NCI-H128 (cell line): Measurements from ENCODE around the gene BOK.
"Not testable (repeated sequence)": the region's sequence is repeated elsewhere in the genome, so short reads cannot be mapped to it uniquely, and the experiment has no call there.

Source experiments
- DNase-seq: peaks from one replicate; lab custom pipeline; 2025; ENCODE audit not compliant: unreplicated experiment; lab: John Stamatoyannopoulos, UW

Gene BOK

DNA sequence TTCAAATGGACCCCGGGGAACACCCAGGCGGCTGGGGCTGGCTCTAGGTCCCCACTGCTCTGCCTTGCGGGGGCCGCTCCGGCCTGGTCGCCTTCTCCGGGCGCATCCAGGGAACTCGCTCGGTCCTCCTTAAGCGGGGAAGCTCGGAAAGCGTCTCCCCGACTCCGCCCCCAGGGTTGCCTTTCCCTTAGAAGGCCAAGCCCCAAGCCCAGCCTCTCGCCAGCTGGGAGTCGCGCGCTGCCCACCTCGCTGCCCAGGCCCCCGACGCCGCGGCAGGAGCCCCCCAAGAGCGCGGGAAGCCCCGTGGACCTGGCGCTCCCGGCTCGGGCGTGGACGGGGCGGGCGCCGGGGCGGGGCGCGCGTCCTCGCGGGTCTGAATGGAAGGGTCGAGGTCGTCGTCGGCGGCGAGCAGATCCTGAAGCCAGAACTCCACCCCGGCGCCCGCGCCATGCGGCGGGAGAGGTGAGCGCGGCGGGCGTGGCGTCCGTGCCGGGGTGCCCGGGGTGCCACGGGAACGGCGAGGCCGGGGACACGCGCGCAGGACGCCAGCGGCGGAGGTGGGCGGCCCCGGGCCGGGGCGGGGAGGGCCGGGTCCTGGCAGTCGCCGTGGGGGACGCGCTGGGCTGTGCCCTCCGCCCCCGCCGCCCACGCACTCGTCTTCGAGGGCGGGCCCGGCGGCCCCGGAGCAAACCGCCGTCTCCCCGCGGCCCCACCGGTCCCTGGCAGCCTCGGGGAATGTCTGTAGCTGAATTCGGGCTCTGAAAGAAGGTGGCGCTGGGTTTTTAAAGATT lies at the start of gene BOK:
Gene BOK, plus strand, starts transcription at position 214 of the 791 bp plus-strand sequence. CDS start 739 bp downstream, outside the sequence.
- DNase-seq: no peak

- DNase-seq: no peak
These were observed 49.3 kb upstream of the BOK start for GRCh38 chr2:241509155-241509784.

- no peak for DNase-seq
These were observed 47.3 kb upstream of the BOK start for GRCh38 chr2:241511091-241511741.

GRCh38 chr2:241514553-241514952 lies 44.0 kb upstream of the BOK start:
- DNase-seq: no peak

DNA sequence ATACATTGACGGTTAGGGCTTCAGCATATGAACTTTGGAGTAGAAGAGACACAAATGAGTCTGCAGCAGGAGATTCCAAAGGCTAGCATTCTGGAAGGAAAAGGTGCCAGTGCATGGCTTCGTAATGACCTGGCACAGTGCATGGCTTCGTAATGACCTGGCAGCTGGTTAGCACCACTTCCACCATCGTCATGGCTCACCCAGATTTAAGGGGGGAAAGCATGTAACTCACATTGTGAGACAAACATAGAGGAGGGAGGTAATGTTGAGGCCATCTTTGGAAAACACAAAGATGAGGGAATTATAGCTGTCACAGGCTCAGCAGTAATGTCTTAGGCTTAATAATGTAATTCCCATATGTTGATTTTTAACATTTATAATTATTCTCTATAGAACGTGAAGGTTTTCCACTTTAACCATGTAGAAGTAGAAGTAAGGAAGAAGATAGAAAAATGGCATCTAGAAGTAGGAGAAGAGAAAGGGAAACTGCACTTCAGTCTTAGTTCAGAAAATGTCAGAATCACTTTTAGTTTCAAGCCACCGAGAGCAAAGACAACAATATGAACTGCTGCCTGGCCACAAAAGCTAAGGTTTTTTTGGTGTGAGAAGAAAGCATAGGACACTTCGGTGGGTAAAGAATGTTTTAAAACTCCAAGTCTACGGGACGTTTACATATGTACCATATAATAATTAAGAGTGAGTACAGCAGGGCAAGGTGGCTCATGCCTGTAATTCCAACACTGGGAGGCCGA lies 43.4 kb upstream of the BOK start:
- no peak for DNase-seq

DNA sequence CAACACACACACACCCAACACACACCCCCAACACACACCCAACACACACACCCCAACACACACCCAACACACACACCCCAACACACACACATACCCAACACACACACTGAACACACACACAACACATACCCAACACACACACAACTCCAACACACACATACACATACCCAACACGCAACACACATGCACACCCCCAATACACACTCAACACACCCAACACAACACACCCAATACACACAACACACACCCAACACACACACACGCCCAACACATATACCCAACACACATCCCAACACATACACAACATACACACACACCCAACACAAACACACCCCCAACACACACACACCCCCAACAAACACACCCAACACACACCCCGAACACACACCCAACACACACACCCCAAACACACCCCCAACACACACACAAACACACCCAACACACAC lies 42.0 kb upstream of the BOK start:
- DNase-seq: no peak

- no peak for DNase-seq
These were observed 41.2 kb upstream of the BOK start for GRCh38 chr2:241517297-241517696.

GRCh38 chr2:241519669-241520068 lies 38.9 kb upstream of the BOK start:
- DNase-seq: no peak

GRCh38 chr2:241522477-241522876 lies 36.1 kb upstream of the BOK start:
- DNase-seq: no peak

DNA sequence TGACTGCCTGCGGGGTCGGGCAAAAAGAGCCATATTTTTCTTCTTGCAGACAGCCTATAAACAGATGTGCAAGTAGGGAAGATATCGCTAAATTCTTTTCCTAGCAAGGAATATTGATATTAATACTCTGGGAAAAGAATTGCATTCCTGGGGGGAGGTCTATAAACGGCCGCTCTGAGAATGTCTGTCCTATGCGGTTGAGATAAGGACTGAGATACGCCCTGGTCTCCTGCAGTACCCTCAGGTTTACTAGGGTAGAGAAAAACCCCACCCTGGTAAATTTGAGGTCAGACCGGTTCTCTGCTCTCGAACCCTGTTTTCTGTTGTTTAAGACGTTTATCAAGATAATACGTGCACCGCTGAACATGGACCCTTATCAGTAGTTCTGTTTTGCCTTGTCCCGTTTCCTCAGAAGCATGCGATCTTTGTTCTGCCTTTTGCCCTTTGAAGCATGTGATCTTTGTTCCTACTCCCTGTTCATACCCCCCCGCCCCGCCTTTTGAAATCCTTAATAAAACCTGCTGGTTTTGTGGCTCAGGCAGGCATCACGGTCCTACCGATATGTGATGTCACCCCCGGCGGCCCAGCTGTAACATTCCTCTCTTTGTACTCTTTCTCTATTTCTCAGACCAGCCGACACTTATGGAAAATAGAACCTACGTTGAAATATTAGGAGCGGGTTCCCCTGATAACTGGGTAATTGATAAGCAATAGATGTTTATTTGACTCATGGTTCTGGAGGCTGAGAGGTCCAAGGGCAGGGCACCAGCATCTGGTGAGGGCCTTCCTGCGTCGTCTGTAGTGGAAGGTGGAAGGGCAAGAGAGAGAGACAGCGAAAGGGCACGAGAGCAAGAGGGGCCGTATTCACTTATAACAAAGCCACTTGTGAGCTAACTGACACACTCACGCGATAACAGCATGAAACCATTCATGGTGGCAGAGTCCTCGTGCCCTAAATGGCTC lies 32.4 kb upstream of the BOK start:
- DNase-seq: not testable (repeated sequence)

- no peak for DNase-seq
These were observed 28.0 kb upstream of the BOK start for GRCh38 chr2:241530571-241530970.

- DNase-seq: no peak
These were observed 27.3 kb upstream of the BOK start for GRCh38 chr2:241531161-241531722.

- DNase-seq: no peak
These were observed 26.4 kb upstream of the BOK start for GRCh38 chr2:241532168-241532567.

- no peak for DNase-seq
These were observed 25.6 kb upstream of the BOK start for GRCh38 chr2:241532733-241533601.

DNA sequence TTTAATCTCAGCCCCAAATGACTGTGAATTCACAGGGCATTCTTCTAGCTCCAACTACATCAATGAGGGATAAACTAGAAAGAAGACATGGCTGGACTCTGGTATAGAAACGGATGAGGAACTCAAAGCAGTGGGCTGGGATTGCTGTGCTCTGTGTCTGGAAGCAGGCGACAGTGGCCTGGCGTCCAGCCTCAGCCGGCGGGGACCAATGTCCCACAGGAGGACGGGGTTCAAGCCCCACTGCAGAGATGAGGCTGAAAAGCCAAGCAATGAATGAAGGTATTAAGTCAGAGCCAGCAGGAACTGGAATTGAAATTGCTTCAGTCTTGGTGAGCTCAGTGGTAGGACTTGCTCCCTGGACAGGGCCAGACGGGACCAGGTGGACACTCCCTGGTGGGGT lies 24.3 kb upstream of the BOK start:
- DNase-seq: no peak

DNA sequence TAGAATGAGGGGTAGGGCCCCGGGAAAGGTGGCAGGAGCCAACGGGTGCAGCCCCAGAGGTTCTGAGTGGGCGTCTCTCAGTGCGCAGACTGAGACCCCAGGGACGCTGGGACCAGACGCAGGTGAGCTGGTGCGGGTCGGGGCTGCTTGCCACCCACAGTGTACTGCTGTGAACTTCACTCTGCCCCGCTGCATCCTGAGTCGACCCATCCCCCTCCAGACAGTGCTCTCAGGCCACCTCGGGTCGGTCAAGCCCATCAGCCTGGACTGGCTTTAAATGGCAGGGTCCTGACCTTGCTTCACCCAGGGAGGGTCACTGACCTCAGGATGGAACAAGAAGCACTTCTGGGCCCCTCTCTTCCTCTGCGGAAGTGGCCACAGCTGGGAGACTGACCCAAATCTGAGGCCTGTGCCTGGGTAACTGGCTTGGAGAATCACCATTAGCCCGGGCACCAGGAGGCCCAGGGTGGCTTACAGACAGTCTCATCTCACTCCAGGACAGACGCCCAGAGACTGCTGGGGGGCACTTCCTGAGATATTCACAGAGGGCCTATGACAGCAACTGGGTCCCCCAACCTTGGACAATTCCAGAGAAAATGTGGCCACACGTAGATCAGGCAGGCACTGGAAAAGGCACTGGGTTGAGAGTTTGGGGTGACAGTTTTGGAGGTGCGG lies 23.7 kb upstream of the BOK start:
- no peak for DNase-seq

GRCh38 chr2:241535871-241536655 lies 22.5 kb upstream of the BOK start:
- no peak for DNase-seq
